Activated CD4-positive, alpha-beta T cell treated with anti-CD3 and anti-CD28 coated beads, Interleukin-2, amount 50 U/mL, for 24 hours (primary cell): ENCODE data around the gene PCSK5.
"Not testable (repeated sequence)": the region's sequence is repeated elsewhere in the genome, so short reads cannot be mapped to it uniquely, and the experiment has no call there.

Source experiments
- DNase-seq, 2 donors: peaks; one replicate each; pipeline ENCODE4 v3.0.0-alpha.2; 2020; ENCODE audit warnings: low read depth in 1 of 2, low spot score in 1 of 2

PCSK5 gene

GRCh38 chr9:75889577-75889976 is 896 bp upstream of the PCSK5 start:
- no peak for DNase-seq

GRCh38 chr9:75889977-75890471 is 449 bp upstream of the PCSK5 start:
- DNase-seq = no peak

- peak in 1 of 2 donors; percentile 21 for DNase-seq
These were observed 836 bp downstream of the PCSK5 start for GRCh38 chr9:75891277-75891741.

- DNase-seq = no peak
These were observed 1.3 kb downstream of the PCSK5 start for GRCh38 chr9:75891771-75892215.

GRCh38 chr9:75892216-75892911 is 1.9 kb downstream of the PCSK5 start:
- peak in 1 of 2 donors; percentile 3 for DNase-seq

GRCh38 chr9:75893106-75893505 is 2.6 kb downstream of the PCSK5 start:
- no peak for DNase-seq

GRCh38 chr9:75894566-75894965 is 4.1 kb downstream of the PCSK5 start:
- no peak for DNase-seq

- DNase-seq = no peak
These were observed 4.6 kb downstream of the PCSK5 start for GRCh38 chr9:75895112-75895511.

GRCh38 chr9:75896193-75896592 is 5.7 kb downstream of the PCSK5 start:
- DNase-seq = no peak

- not testable (repeated sequence) for DNase-seq
These were observed 10.5 kb downstream of the PCSK5 start for GRCh38 chr9:75900893-75901524.

GRCh38 chr9:75903785-75904360 is 13.4 kb downstream of the PCSK5 start:
- DNase-seq = no peak

GRCh38 chr9:75904364-75904763 is 13.9 kb downstream of the PCSK5 start:
- no peak for DNase-seq

- DNase-seq = no peak
These were observed 16.1 kb downstream of the PCSK5 start for GRCh38 chr9:75906531-75906930.

GRCh38 chr9:75907329-75907728 is 16.9 kb downstream of the PCSK5 start:
- no peak for DNase-seq

GRCh38 chr9:75907923-75908322 is 17.4 kb downstream of the PCSK5 start:
- no peak for DNase-seq

GRCh38 chr9:75909776-75910175 is 19.3 kb downstream of the PCSK5 start:
- DNase-seq = no peak

- DNase-seq = no peak
These were observed 20.3 kb downstream of the PCSK5 start for GRCh38 chr9:75910731-75911130.

- no peak for DNase-seq
These were observed 20.9 kb downstream of the PCSK5 start for GRCh38 chr9:75911390-75911789.

- DNase-seq = no peak
These were observed 22.5 kb downstream of the PCSK5 start for GRCh38 chr9:75912951-75913350.

GRCh38 chr9:75914002-75914401 is 23.5 kb downstream of the PCSK5 start:
- no peak for DNase-seq

- no peak for DNase-seq
These were observed 24.5 kb downstream of the PCSK5 start for GRCh38 chr9:75914883-75915452.

- DNase-seq = no peak
These were observed 27.7 kb downstream of the PCSK5 start for GRCh38 chr9:75918154-75918553.
